HUES6 (cell line): ENCODE results near the gene PPP2R5C.

Source experiments
- H3K27ac ChIP-seq: 2 replicates; pipeline ENCODE4 v1.7.0; 2013; ENCODE audit warnings: low read depth, mild to moderate bottlenecking, low read length, inconsistent platforms
- H3K27me3 ChIP-seq: 2 replicates; pipeline ENCODE4 v1.6.1; 2013; ENCODE audit warnings: low read length; ENCODE audit not compliant: control insufficient read depth, insufficient read depth
- H3K36me3 ChIP-seq: 2 replicates; pipeline ENCODE4 v1.6.1; 2013; ENCODE audit warnings: low read length; ENCODE audit not compliant: control insufficient read depth, insufficient read depth
- H3K4me1 ChIP-seq: 2 replicates; pipeline ENCODE4 v1.6.1; 2013; ENCODE audit warnings: low read length; ENCODE audit not compliant: control insufficient read depth, insufficient read depth
- H3K4me3 ChIP-seq: 2 replicates; pipeline ENCODE4 v1.5.1; 2013; ENCODE audit warnings: low read depth, low read length
- H3K9ac ChIP-seq: one replicate; pipeline ENCODE4 v1.6.1; 2013; ENCODE audit warnings: mild to moderate bottlenecking, low read length
- H3K9me3 ChIP-seq: 2 replicates; pipeline ENCODE4 v1.6.1; 2013; ENCODE audit warnings: low read depth, low read length; ENCODE audit not compliant: control insufficient read depth, insufficient read depth

Gene PPP2R5C

GRCh38 chr14:101972126-101972866, 210.8 kb downstream of the PPP2R5C start:
- Histone ChIP-seq H3K9me3 (no peaks in the 10 kb centered on the region), H3K9ac (no peak overlapping the region), H3K27ac (no peak overlapping the region), H3K4me3 (no peak overlapping the region), H3K4me1 (peaks cover 8% of the 10 kb centered on the region; the same call in 1 of the 2 replicates), H3K36me3 (peaks cover 40% of the 10 kb centered on the region), H3K27me3 (no peaks in the 10 kb centered on the region)

- peaks cover 8% of the 10 kb centered on the region; the same call in 1 of the 2 replicates for H3K4me1 ChIP-seq
- H3K9me3 ChIP-seq = no peaks in the 10 kb centered on the region
- H3K27me3 ChIP-seq = no peaks in the 10 kb centered on the region
- H3K27ac ChIP-seq = no peak overlapping the region
- H3K9ac ChIP-seq = no peak overlapping the region
- no peak overlapping the region for H3K4me3 ChIP-seq
- peaks cover 46% of the 10 kb centered on the region for H3K36me3 ChIP-seq
Measured at GRCh38 chr14:101973356-101973755, 211.8 kb downstream of the PPP2R5C start.

- Histone ChIP-seq H3K4me1 (peaks cover 8% of the 10 kb centered on the region; the same call in 1 of the 2 replicates), H3K27me3 (no peaks in the 10 kb centered on the region), H3K9ac (no peak overlapping the region), H3K36me3 (peaks cover 54% of the 10 kb centered on the region), H3K9me3 (no peaks in the 10 kb centered on the region), H3K4me3 (no peak overlapping the region), H3K27ac (no peak overlapping the region)
Measured at GRCh38 chr14:101975231-101975630, 213.7 kb downstream of the PPP2R5C start.
